ENCODE measurements around the gene ADGRD2. TPM values are rescaled to one million over a fixed set of nuclear protein-coding genes. Genes with fewer than 3 reads are reported as not detected.

ADGRD2 gene
- total RNA-seq, 4 donors from 2014 or later: not detected

DNA sequence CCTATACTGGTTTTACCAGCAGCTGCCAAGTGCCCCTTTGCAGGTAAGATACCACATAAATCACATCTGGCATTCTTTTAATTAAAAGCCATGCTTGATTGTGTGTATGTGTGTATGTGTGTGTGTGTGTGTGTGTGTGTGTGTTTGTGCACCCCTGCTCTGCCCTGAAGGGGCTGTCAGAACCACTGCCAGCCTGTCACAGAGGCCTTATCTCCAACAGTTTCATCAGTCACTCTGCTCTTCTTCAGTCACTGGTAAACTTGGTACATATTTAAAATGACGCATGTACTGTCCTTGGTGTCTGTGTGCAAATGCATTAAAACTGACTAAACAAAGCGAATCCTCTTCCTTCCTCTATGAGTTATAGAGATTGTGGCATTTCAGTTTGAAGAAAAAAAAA lies 75.9 kb downstream of the ADGRD2 start:
- ATAC-seq (ENCODE audit: low FRiP score) (no peak), DNase-seq (ENCODE audit: low spot score) (no peak)
- TF ChIP-seq, protein P1, sequence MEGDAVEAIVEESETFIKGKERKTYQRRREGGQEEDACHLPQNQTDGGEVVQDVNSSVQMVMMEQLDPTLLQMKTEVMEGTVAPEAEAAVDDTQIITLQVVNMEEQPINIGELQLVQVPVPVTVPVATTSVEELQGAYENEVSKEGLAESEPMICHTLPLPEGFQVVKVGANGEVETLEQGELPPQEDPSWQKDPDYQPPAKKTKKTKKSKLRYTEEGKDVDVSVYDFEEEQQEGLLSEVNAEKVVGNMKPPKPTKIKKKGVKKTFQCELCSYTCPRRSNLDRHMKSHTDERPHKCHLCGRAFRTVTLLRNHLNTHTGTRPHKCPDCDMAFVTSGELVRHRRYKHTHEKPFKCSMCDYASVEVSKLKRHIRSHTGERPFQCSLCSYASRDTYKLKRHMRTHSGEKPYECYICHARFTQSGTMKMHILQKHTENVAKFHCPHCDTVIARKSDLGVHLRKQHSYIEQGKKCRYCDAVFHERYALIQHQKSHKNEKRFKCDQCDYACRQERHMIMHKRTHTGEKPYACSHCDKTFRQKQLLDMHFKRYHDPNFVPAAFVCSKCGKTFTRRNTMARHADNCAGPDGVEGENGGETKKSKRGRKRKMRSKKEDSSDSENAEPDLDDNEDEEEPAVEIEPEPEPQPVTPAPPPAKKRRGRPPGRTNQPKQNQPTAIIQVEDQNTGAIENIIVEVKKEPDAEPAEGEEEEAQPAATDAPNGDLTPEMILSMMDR (IDR thresholded peaks at IDR 0.05): no peak

- TF ChIP-seq, protein P1 (IDR thresholded peaks at IDR 0.05): no peak
- no peak for ATAC-seq (ENCODE audit: low FRiP score)
These were observed 77.5 kb downstream of the ADGRD2 start for GRCh38 chr9:124527781-124528180.

More at GRCh38 chr9:124527781-124528180, 77.5 kb downstream of the ADGRD2 start:
- no peak for DNase-seq (ENCODE audit: low spot score)

Other genes with a start within 250 kb of the ADGRD2 start
- gene NEK6, start 192.5 kb upstream of the ADGRD2 start, total RNA-seq: 10 to 100 TPM; 11.8 to 52.1 (median 29.0) TPM
- 100 to 1,000 TPM; 172 to 200 (median 187) TPM for gene PSMB7, start 35.0 kb upstream of the ADGRD2 start, total RNA-seq
- gene NR5A1, start 56.9 kb downstream of the ADGRD2 start, total RNA-seq: not detected

Data from omental fat pad (tissue), 4 donors.